ENCODE data around the gene SLC25A1.
"Not testable (repeated sequence)": the region's sequence is repeated elsewhere in the genome, so short reads cannot be mapped to it uniquely, and the experiment has no call there.

Gene SLC25A1

DNA sequence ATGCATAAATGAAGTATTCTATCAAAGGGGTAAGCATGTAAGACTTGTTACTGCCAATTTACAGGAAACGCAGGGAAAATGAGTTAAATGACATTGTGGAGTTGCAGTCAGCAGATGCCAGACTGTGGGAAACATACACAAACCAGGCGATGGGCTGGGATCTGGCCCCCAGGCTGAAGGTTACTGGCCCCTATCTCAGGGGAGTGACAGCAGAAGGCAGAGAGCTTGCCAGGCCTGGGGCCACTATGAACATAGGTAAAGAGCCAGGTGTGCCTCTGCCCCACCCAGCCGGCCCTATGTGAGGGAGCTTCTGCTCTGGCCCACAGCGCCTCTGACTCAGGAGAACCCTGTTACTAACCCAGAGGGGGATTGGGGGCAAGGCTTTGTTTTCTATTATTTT, 26.1 kb upstream of the SLC25A1 start:
- DNase-seq, result no peak

DNA sequence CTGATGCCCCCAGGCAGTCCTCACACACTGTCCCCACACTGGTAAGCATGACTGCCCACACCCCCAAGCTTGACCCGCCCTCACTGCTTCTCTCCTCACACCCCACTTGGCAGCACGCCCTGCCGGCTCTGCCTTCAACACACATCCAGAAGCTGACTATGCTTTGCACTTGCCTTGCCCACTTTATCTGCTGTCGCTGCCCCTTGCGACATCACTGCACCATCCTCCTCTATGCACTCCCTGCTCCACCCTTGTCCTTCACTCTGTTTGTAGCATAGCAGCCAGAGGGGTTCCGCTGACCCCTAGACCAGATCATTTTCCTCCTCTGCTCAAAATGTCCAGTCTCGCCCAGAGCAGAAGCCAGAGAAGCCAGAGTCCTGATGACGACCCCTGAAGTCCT, 25.3 kb upstream of the SLC25A1 start:
- DNase-seq, result no peak

DNA sequence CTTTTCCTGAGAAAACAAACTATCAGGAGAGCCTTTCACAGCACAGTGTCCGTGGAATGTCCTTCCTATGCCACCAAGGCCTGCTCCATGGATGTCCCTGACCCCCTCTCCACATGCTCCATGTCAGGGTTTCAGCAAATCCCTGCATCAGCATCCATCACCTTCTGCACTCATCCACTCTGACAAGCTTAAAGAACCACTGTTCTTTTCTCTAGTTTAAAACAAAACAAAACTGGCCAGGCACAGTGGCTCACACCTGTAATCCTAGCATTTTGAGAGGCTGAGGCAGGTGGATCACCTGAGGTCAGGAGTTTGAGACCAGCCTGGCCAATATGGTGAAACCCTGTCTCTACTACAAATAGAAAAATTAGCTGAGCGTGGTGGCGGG, 24.3 kb upstream of the SLC25A1 start:
- DNase-seq, result not testable (repeated sequence)

DNA sequence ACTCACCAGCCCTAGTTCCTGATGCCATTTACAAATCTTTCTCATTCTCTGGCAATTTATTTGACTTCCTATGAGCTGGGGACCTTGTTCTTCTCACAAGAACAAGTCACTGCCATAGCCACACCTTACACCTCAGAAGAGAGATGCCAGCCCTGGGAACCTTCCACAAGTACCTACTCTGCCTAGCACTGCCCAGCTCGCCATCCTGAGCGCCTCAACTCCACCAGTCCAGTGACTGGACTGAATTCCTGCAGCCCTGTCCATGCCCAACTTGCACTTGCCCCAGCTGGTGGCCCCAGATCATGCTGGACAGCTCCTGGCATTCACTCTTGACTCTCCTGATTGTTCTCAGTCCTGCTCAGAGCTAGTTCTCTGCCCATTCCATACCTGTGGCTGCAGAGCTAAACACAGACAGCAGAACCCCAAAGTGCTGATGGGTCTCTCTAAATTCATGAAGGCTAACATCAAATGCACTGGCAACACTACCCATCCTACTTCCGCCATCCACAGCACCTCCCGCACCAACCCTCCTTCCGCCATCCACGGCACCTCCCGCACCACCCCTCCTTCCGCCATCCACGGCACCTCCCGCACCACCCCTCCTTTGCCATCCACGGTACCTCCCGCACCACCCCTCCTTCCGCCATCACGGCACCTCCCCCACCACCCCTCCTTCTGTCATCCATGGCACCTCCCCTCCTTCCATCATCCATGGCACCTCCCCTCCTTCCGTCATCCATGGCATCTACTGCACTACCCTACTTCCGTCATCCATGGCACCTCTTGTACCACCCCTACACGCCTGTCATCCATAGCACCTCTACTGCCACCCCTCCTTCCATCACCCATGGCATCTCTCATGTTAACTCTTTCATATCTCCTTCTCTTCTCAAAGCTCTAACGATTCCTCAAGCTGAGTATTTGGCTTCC, 23.6 kb upstream of the SLC25A1 start:
- DNase-seq, result no peak

DNA sequence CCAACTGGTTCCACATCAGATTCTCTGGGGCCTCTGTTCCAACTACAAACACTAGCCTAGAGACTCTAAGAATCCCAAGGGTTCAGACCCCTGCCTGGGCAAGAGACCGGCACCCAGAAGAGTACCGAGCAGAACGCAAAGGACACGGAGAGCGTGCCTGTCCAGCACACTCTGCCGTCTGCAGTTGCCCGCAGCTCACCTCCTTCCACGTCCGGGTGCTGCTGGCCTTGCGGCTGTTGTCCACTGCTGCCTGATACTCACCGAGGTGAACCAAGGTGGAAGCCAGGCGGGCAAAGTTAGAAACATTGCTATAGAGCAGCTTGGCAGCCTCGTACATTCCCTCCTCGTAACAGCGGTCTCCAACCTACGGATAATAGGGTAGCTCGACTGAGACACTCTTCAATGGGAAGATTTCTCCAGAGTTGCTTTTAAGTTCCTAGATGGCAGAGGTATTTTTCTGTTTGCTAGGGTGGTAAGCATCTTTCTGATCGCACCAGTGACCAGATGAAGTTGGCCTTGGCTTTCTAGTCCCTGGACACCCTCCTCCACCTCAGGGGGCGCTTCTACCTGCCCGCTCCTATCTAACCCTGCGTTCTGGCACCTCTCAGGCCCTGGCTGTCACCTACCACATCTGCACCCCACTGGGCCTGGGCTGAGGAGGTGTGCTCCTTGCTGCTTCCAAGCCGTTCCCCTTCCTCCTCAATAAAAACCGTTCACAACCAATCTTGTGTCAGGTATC, 22.8 kb upstream of the SLC25A1 start:
- no peak for DNase-seq

DNA sequence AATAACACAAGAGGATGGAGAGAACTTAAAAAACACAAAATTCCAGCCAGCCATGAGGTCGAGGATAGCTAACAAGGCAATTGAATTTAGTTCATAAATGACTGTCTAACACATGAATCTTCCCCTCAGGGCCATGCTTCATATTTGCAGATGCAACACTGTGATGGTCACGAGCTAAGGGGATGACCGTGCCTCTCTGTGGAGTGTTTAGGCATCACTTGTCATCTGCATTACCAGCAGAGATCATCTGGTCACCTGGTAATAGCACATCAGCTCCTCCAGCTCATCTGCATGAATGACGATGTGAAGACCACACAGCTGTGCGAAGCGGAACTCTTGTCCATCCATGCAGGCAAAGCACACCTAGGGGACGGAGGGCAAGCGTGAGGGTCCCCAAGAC, 20.9 kb upstream of the SLC25A1 start:
- DNase-seq, result no peak

DNA sequence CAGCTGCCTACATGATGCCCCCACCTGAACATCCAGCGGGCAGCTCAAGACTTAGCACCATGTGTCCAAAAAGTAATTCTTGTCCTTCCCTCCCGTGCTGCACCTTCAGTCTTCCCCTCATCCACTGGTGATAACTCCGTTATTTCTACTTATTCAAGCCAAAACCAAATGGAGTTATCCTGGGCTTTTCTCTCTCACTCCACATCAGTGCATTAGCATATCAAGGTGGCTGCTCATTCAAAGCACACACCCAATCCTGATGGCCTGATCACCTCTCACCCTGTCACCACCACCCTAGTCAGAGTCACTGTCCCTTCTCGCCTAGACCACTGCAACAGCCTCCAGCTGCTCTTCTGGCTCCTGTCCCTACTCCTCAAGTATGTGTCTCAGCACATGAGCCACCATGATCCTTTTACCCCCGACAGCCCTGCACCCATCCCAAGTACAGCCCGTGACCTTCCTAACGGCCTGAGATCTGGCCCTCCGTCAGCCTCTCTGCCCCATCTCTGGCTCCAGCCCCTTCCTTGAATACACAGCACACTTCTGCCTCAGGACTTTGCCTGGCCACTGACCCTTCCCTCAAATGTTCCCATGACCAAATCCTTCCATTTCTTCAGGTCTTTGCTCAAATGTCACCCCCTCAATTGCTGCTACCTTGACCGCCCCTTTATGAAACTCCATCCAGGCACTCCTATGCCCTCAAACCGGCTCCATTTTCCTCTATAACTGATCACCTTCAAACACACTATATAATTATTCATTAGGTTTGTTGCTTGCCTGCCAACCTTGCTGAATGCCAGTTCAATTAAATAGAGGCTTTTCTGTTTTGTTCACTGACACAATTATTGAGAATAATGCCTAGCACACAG, 19.7 kb upstream of the SLC25A1 start:
- DNase-seq, result no peak

DNA sequence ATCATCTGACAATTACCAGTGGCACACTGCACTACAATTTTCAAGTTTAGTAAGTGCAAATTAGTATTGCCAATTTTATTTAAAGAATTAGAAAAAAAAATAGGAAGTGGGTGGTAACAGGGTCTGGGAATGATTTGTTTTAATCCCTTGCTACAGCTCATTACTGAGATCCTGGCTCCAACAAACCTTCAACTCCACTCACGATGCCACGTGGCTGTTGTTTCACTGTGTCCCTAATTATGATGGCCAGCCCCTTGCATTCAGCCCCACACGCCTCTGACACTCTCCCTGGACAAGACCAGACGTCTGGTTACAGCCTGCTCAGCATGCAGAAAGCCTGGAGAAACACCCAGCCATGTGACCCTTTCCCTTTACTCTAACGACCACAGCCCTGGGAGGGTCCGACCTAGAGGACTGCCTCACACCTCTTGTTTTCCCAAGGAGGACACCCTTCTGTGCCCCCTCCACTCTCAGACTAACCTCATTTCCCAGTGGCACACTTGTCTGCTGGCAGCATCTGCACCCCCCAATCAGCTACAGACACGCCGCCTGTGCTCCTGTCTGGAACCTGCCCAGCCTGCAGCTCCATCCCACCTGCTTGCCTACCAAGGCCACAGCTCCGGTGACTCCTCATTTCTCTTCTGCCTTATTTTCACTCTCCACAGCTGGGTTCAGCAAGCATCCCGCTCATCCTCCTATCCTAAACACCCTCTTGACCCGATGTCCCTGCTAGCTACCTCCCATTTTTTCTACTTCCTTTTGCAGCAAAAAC, 18.5 kb upstream of the SLC25A1 start:
- DNase-seq, result no peak

DNA sequence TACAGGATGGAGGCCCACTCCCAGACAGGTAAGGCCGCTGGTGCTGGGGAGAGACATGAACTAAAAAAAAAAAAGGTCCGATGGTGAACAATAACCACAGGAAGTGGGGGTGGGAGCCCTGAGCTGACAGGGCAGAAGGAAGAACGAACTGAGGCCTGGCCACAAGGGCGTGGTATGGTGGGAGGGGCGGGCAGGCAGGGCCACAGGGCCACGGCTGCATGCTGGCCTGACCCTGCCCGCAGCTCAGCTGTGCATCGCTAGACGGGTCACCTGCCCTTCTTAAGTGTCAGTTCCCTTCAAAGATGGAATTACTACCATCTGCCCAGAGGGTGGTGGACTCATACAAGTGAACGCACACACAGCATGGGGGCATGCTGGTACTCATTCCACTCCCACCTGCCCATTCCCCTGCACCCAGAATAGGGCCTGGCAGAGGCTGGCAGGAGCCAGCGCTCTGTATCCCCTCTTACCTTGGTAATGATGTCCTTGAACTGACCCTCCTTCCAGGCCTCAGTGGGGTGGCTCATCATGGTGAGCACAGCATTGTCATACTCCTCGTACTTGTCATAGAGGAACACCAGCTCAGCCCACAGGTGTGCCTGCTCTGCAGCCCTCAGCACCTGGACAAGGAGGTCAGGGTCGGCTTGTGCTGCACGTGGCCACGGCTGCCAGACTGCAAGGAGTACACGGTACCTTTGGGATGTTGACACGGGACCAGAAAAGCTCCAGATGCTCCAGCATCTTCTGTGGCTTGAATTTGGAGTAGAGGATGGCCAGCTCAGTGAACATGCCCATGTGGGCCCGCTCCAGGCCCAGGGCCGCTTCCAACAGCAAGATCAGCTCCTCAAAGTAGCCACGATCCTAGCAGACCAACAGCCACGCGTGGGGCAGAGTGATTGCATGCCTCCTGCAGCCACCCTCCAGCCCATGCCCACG, 17.5 kb upstream of the SLC25A1 start:
- no peak for DNase-seq

DNA sequence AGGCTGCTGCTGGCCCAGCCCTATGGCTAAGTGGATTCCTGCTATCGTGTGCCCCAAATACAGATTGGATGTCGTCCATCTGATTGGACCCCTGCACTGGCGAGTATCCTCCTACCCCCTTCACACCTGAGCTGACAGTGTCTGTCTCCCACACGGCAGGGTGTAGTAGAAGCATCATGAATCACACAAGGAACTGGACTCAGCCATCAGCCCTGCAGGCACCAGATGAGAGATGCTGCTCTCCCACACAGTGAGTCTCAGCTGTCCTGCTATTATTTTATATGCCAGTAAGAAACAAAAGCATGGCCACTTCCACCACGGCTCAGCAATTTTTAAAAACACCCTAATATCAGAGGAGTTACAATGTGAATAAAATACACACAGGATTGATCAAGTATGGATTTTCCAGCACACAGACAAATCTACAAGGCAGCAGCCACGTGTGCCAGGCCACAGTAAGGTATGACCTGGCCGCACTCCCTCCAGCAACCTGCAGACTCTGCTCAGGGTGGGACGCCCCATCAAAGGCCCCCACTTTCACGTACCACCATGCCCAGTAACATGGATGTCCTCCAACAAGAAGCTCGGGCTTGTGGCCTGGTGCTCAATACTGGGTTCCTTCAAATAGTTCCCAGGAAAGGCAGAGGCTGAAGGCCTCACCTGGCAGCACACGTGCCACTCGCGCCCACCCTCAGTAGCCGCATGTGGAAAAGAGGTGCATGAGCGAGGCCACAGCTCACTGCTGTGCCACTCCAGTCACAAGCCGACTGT, 16.4 kb upstream of the SLC25A1 start:
- DNase-seq, result no peak

DNA sequence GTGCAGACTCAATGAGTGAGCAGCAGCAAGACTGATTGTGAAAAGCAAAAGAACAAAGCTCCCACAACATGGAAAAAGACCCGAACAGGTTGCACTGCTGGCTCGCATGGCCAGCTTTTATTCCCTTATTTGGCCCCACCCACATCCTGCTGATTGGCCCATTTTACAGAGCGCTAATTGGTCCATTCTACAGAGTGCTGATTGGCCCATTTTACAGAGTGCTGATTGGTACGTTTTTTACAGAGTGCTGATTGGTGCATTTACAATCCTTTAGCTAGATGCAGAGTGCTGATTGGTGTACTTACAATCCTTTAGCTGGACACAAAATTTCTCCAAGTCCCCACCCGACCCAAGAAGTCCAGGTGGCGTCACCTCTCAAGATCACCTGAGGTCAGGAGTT, 15.3 kb upstream of the SLC25A1 start:
- no peak for DNase-seq

DNA sequence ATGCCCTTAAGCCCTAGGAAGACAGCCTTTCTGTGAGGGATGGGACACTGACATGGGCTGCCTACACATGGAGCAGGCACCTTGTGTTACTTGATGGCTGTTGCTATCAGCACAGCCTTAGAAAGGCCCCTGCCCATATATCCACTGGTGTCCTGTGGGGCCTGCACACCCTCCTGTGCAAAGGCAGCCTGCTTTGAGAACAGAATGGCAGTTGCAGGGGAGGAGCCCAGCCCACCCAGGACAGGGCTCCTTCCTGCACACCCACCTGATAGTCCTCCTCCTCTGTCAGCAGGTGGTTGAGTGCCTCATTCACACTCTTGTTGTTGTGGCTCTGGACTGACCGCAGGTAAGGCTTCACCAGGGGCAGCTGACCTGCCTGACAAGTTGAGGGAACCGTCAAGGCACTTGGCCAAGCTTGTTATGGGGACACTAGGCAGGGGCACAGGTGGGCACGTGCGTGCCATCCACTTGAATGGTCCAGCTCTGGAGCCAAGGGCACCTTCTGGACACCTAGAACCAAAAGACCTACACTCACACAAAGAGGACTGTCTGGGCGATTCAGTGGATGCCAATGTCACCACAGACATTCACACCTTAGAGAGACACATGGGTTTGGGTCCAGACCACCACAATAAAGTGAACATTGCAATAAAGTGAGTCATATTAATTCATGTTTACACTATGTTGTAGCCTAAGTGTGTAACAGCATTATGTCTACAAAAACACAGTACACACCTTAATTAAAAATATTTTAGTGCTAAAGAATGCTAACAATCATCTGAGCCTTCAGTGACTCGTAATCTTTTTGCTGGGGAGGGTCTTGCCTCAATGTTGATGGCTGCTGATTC, 9.4 kb upstream of the SLC25A1 start:
- no peak for DNase-seq

DNA sequence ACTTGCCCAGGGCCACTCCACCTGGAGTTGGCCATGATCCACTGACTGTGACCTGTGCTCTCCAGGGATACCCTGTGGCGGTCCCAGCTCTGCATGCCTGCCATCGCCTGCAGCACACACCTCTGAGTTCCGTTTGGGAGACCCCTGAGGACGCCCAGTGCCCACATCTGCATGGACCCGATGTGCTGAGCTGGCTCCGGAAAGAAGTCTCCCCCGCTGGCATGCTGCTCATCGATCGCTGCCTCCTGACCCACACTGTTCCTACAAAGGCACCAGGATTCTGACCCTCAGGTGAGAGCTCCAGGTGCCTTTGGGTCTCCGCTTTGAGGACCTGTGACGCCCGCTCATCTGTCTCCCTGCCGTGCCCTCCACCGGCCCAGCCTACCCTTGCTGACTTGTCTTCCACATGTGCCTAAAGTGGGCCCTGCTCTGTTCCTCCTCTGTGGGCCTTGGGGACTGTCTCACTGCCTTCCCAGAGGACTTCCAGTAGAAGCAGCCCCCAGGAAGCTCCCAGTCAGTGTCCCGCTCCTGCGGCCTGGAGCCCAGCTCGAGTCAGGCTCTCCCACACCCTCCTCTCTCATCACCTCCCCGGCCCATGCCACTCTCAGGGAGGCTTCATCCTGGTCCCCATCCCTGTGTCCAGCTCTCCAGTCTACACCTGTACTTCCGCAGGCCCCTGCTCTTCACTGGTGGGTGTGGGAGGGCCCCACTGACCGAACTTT, 5.9 kb upstream of the SLC25A1 start:
- no peak for DNase-seq

DNA sequence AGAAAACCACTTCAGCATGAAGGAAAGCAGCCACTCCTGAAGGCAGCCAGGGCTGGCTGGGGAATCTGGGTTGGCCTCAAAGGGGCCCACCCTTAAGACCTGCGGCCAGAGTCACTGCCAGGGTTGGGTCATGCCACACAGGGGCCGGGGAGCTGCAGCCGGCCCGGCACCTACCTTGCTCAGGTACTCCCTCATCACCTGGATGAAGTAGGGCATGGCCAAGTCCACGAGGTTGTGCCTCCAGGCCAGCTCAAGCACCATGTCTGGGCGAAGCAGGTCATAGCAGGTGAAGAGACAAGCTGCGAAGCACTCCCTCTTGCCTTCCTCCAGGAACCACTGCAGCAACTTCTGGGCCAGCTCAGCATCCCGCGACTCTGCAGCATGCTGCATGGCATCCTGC, 4.7 kb upstream of the SLC25A1 start:
- DNase-seq, result no peak

DNA sequence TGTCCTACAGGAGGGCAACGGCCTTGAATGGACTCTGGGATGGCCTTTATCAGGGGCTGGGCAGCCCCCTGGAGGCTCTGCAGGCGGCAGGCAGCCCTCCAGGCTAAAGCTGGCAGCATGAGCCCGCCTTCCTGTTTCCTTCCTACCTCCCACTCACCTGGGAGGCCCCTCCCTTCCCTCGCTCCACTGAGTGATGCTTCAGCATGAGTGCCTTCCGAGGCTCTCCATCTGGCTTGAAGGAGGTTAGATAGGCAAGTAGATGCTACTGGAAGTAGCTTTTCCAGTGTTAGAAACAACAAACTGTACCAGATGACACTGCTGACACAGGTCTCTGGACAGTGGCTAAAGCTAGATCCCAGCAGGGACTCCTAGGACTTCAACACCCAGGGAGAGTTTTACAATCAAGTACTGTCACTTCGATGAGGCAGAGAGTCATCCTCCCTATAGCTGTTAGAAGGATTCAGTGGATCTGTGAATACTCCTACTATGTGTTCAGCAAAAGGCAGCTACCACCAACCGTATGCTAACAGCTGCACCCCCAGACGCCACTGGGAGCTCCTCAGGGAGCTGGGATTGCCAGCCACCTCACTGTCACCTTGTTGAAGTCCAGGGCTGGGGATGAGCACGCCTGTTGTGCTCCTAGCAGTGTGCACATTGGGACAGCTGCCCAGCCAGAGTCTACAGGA, 4.1 kb upstream of the SLC25A1 start:
- no peak for DNase-seq

DNA sequence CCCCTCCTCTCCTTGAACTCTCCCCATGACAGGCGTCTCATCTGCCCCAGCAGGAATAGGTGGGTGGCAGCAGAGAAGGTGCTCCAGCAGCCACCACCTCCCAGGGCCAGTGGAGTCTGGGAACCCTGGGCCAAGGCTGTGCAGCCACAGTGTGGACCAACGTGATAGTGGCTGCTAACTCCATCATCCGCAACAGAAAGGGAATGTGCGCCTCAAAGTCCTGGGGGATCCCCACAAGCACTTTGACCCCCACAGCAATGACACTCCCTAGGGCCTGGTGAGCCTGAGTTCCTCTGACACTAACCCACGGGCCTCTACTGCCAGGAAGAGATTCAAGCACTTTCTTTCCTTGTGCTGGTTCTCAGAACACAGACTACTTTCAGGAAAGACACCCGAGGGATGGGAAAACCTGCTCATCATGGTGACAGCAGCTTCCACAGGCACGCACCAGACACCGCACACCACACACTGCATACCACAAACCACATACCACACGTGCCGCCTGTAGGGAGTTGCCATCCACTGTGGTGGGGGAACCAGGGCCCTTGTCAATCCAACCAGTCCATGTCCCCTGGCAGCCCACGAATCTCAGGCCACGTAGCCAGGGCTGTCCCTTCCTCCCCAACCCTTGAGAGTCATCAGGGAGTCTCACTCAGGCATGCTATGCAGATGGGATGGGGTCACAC, 3.4 kb upstream of the SLC25A1 start:
- DNase-seq, result no peak

DNA sequence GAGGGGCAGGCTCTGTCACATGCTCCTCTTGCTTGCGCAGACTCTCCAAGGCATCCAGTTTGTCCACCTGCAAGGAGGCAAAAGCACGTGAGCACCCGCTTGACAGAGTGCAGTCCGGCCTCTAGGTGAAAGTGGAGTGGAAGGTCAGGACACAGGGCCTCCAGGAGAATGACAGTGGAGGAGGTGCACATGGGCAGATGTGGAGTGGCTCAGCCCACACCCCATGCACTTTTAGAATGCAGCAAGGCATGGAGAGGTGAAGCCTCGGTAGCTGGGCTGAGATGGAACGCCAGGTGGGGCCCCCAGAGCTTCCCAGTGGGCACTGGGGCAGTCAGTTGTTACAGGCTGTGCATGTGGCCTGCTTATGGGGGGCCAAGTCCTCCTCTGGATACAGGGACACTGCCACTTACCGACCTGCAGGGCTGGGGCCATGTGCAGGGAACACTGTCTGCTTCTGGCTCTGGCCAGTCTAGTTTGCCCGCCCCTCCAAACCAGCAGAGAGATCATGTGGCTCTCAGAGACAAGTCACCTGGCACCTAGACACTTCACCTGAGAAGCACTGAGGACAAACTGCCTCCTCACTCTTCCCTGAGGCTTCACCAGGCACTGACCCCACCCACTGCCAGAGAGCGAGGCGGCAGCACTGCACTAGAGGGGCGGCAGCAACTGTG, 2.3 kb upstream of the SLC25A1 start:
- no peak for DNase-seq
